Vagina (tissue), 2 donors: ENCODE measurements around the gene PHPT1. TPM values are rescaled to one million over a fixed set of nuclear protein-coding genes. Genes with fewer than 3 reads are reported as not detected.
"Not testable (repeated sequence)": the region's sequence is repeated elsewhere in the genome, so short reads cannot be mapped to it uniquely, and the experiment has no call there.

ENCODE experiments used
- DNase-seq, 2 donors: peaks; one replicate each; pipeline ENCODE4 v3.0.0-alpha.2; 2017; ENCODE audit errors: extremely low spot score in 2 of 2
- H3K27ac ChIP-seq: fragments of 200-600 bp; sonication (generic); one replicate; pipeline ENCODE4 v1.5.1; 2019
- H3K27me3 ChIP-seq: fragments of 200-600 bp; sonication (generic); one replicate; pipeline ENCODE4 v1.5.1; 2019
- H3K36me3 ChIP-seq, 2 donors: fragments of 200-600 bp; sonication (generic); one replicate each; pipeline ENCODE4 v1.5.1; 2017 to 2019
- H3K4me1 ChIP-seq: fragments of 200-600 bp; sonication (generic); one replicate; pipeline ENCODE4 v1.5.1; 2019
- H3K4me3 ChIP-seq, 2 donors: fragments of 200-600 bp; sonication (generic); 1 replicate in 1 of 2; 2 replicates in 1 of 2; pipeline ENCODE4 v1.5.1; 2016 to 2019
- H3K9me3 ChIP-seq: fragments of 200-600 bp; sonication (generic); one replicate; pipeline ENCODE4 v1.5.1; 2019
- POLR2A ChIP-seq, 2 donors: fragments of 450-650 bp; IDR thresholded peaks; one replicate each; pipeline ENCODE4 v1.6.1; 2017; ENCODE audit warnings: antibody characterized with exemption in 2 of 2, mild to moderate bottlenecking in 2 of 2, moderate library complexity in 2 of 2
- POLR2AphosphoS5 ChIP-seq, 2 donors: sonication (generic); formaldehyde crosslinking; IDR thresholded peaks; one replicate each; pipeline ENCODE4 v1.9.0; 2017; ENCODE audit warnings: antibody characterized with exemption in 2 of 2, mild to moderate bottlenecking in 2 of 2, low read depth in 1 of 2; ENCODE audit not compliant: insufficient read depth in 1 of 2
- intact Hi-C: fragments of 100-400 bp; cut with DNase I; formaldehyde crosslinking; loops from one replicate; pipeline ENCODE4 v1.15.1; 2023
- total RNA-seq: library from RNA; depleted of rRNA; stranded (reverse); fragments of >200 nt; gene quantifications from one replicate; pipeline ENCODE4 v1.2.3, GENCODE V29; 2016
- TF ChIP-seq, protein P1 (sequence below), 3 experiments: fragments of 450-650 bp in 2 of 3; fragments of 200-600 bp in 1 of 3; sonication (generic) in 1 of 3; IDR thresholded peaks; one replicate each; pipeline ENCODE4 v1.5.1; 2017 to 2019; ENCODE audit warnings: antibody characterized with exemption in 3 of 3, mild to moderate bottlenecking in 2 of 3, moderate library complexity in 2 of 3

Gene PHPT1
- total RNA-seq, 1 donor from 2014 or later = 38.1 TPM

DNA sequence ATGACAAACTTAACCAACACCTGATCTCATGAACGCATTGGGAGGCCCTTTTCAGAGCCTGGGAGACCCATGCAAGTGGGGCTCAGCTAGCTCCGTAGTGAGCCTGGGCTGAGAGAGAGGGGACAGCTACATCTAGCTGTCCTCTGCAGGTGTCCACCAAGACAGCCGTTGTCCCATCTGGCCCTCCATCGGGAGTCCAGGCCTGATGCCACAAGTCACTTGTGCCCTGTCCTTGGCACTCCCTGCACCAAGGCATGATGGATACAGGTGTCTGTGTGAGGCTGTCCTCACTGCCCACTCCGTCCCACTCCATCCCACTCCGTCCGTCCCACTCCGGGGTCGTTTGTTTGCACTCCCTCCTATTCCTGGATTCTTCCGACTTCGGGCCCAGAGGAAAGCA is 19.4 kb downstream of the PHPT1 start:
- Histone ChIP-seq H3K4me3 (no peak overlapping the region), H3K36me3 (peaks cover 0 to 1% of the 10 kb centered on the region in 2 donors), H3K27me3 (no peaks in the 10 kb centered on the region), H3K9me3 (no peaks in the 10 kb centered on the region), H3K27ac (no peak overlapping the region), H3K4me1 (peaks cover 28% of the 10 kb centered on the region)
- intact Hi-C loops = no loop called here
- no peak for TF ChIP-seq POLR2A (IDR thresholded peaks at IDR 0.05)
- TF ChIP-seq POLR2AphosphoS5 (IDR thresholded peaks at IDR 0.05; ENCODE audit: insufficient read depth in 1 of 2, low read depth in 1 of 2) = no peak
- TF ChIP-seq, protein P1, sequence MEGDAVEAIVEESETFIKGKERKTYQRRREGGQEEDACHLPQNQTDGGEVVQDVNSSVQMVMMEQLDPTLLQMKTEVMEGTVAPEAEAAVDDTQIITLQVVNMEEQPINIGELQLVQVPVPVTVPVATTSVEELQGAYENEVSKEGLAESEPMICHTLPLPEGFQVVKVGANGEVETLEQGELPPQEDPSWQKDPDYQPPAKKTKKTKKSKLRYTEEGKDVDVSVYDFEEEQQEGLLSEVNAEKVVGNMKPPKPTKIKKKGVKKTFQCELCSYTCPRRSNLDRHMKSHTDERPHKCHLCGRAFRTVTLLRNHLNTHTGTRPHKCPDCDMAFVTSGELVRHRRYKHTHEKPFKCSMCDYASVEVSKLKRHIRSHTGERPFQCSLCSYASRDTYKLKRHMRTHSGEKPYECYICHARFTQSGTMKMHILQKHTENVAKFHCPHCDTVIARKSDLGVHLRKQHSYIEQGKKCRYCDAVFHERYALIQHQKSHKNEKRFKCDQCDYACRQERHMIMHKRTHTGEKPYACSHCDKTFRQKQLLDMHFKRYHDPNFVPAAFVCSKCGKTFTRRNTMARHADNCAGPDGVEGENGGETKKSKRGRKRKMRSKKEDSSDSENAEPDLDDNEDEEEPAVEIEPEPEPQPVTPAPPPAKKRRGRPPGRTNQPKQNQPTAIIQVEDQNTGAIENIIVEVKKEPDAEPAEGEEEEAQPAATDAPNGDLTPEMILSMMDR (IDR thresholded peaks at IDR 0.05) = no peak
- peak in 1 of 2 donors; percentile 86 for DNase-seq

DNA sequence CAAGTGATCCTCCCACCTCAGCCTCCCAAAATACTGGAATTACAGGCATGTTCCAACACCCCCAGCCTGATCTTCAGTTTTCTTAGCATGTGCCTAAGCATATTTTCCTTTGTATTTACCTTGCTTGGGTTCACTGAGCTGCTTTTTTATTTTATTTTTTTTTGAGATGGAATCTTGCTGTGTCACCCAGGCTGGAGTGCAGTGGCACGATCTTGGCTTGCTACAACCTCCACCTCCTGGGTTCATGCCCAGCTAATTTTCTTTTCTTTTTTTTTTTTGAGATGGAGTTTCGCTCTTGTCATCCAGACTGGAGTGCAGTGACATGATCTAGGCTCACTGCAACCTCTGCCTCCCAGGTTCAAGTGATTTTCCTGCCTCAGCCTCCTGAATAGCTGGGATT is 20.4 kb downstream of the PHPT1 start:
- intact Hi-C loops, H3K9me3 ChIP-seq, H3K27ac ChIP-seq, H3K27me3 ChIP-seq, H3K36me3 ChIP-seq, H3K4me3 ChIP-seq, DNase-seq: not testable (repeated sequence)
- H3K4me1 ChIP-seq = peaks cover 18% of the 10 kb centered on the region

DNA sequence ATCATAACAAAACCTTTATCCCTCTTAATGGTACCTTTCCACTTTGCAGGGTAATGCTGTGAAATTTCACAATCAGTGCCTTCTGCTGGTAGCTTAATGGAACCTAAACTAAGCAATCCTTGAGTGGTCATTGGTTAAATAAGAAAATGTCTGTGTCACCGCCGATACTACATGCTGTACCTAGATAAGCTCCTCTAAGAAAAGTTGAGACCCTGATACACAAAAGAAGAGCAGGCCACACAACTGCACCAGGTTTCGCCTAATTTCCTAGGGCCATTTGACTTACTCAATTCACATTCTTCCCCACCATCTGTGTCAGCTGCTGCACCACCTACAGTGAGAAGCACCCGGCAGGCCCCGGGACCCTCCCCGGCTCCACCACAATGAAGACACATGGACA is 25.9 kb downstream of the PHPT1 start:
- no peak overlapping the region for H3K27ac ChIP-seq
- H3K36me3 ChIP-seq = no peaks in the 10 kb centered on the region
- H3K9me3 ChIP-seq = no peaks in the 10 kb centered on the region
- H3K4me1 ChIP-seq = no peaks in the 10 kb centered on the region
- no peak overlapping the region for H3K4me3 ChIP-seq
- DNase-seq = no peak
- intact Hi-C loops = no loop called here
- TF ChIP-seq POLR2AphosphoS5 (IDR thresholded peaks at IDR 0.05; ENCODE audit: insufficient read depth in 1 of 2, low read depth in 1 of 2) = no peak
- no peak for TF ChIP-seq POLR2A (IDR thresholded peaks at IDR 0.05)
- TF ChIP-seq, protein P1 (IDR thresholded peaks at IDR 0.05) = no peak
- no peaks in the 10 kb centered on the region for H3K27me3 ChIP-seq

DNA sequence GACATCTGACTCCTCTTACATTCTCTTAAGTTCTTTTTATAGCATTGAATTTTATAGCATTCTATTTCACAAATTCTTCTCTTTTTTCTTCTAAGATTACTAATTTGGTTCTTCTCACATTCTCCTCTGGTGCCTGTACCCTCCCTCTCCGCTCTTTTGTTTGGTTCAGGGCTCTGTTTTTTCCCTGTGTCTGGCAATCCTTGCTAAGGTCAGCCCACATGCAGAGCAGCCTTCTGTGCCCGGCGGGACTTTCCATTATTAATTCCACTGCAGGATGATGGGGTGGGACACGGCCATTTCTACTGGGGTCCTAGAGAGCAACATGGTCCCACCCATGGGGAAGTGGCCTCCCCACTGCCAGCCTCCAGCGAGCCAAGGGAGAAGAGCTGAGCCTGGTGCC is 27.3 kb downstream of the PHPT1 start:
- intact Hi-C loops = no loop called here
- DNase-seq = no peak

DNA sequence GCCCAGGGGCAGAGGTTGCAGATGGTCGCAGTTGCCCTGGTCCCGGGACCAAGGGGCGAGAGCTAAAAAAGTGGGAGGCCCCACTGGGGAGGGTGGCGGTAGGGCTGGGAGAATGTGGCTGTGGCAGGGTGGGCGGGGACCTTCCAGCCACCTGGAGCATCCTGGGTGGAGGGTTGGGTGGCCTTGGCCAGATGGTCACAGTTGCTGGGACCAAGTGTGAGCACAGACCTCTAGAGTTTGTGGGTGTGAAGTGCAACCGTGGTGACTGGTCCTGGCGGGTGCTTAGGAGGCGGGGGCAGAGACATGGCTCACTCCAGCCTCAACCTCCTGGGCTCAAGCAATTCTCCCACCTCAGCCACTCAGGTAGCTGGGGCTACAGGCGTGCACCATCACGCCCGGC is 31.4 kb downstream of the PHPT1 start:
- intact Hi-C loops = no loop called here
- Histone ChIP-seq H3K27me3 (no peaks in the 10 kb centered on the region), H3K9me3 (no peaks in the 10 kb centered on the region), H3K27ac (no peak overlapping the region), H3K36me3 (no peaks in the 10 kb centered on the region), H3K4me3 (no peak overlapping the region), H3K4me1 (peaks cover 24% of the 10 kb centered on the region)
- DNase-seq = no peak
- TF ChIP-seq, protein P1 (IDR thresholded peaks at IDR 0.05) = no peak
- no peak for TF ChIP-seq POLR2A (IDR thresholded peaks at IDR 0.05)

More for the DNA sequence above, 27.3 kb downstream of the PHPT1 start:
- Histone ChIP-seq H3K36me3 (no peaks in the 10 kb centered on the region), H3K4me3 (no peak overlapping the region), H3K27me3 (no peaks in the 10 kb centered on the region), H3K4me1 (peaks cover under 1% of the 10 kb centered on the region), H3K9me3 (no peaks in the 10 kb centered on the region), H3K27ac (no peak overlapping the region)
- TF ChIP-seq POLR2A (IDR thresholded peaks at IDR 0.05) = no peak
- TF ChIP-seq, protein P1 (IDR thresholded peaks at IDR 0.05) = no peak
- no peak for TF ChIP-seq POLR2AphosphoS5 (IDR thresholded peaks at IDR 0.05; ENCODE audit: insufficient read depth in 1 of 2, low read depth in 1 of 2)

DNA sequence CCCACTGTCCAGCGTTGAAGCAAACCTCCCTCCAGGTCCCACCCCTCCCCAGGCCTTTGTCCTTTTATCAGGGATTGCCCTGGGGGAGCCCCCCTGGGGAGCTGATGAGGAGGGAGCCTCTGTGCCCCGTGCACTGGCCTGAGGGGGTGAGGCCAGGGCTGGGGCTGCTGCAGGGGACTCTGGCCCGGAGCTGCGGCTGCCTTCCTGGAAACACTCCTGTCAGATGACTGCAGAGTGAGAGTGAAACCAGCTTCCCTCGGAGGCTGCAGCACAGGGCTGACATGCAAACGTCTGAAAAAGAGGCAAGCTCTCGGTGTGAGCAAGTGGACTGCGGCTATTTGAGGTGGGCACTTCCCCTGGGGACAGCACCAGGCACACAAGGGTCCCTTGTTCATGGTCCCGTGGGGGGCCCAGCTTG is 32.5 kb downstream of the PHPT1 start:
- TF ChIP-seq POLR2A (IDR thresholded peaks at IDR 0.05) (no peak), POLR2AphosphoS5 (IDR thresholded peaks at IDR 0.05; ENCODE audit: insufficient read depth in 1 of 2, low read depth in 1 of 2) (no peak)
- TF ChIP-seq, protein P1 (IDR thresholded peaks at IDR 0.05) = no peak

More for the DNA sequence above, 32.5 kb downstream of the PHPT1 start:
- H3K27me3 ChIP-seq = no peaks in the 10 kb centered on the region
- no peak for DNase-seq
- H3K9me3 ChIP-seq = no peaks in the 10 kb centered on the region
- H3K36me3 ChIP-seq = no peaks in the 10 kb centered on the region
- intact Hi-C loops = no loop called here
- peaks cover 27% of the 10 kb centered on the region for H3K4me1 ChIP-seq
- H3K27ac ChIP-seq = peak overlapping the region; percentile 38
- H3K4me3 ChIP-seq = no peak overlapping the region
